WTC11 (cell line): ENCODE results near the gene SCGB1D2. TPM values are rescaled to one million over a fixed set of nuclear protein-coding genes. Genes with fewer than 3 reads are reported as not detected.

Experiments
- ATAC-seq: fragments of 200-7000 bp; cut with Tn5 transposase; 2 replicates; pipeline ENCODE4 v1.10.0; 2021; ENCODE audit warnings: mild to moderate bottlenecking, moderate library complexity
- CTCF ChIA-PET: fragments of 300-600 bp; sonication (Branson Sonifier 250); formaldehyde crosslinking; loops from one replicate; lab custom pipeline; 2021; ENCODE audit warnings: antibody characterized with exemption; lab: Charles Lee
- POLR2A ChIA-PET: fragments of 350-600 bp; sonication (Branson Sonifier 250); formaldehyde crosslinking; loops from one replicate; lab custom pipeline; 2021; ENCODE audit warnings: antibody characterized with exemption; lab: Charles Lee
- DNase-seq: peaks from one replicate; pipeline ENCODE4 v3.0.0; 2021; ENCODE audit warnings: low spot score
- H3K27ac Mint-ChIP-seq: 2 replicates; pipeline ENCODE4 v1.8.0; 2021; ENCODE audit warnings: mixed read lengths
- H3K27me3 Mint-ChIP-seq: 2 replicates; pipeline ENCODE4 v1.8.0; 2021; ENCODE audit warnings: low read depth, mild to moderate bottlenecking, moderate library complexity, mixed read lengths
- H3K36me3 Mint-ChIP-seq: 2 replicates; pipeline ENCODE4 v1.8.0; 2021; ENCODE audit warnings: mixed read lengths
- H3K4me1 Mint-ChIP-seq: 2 replicates; pipeline ENCODE4 v1.8.0; 2022; ENCODE audit warnings: mixed read lengths
- H3K4me3 Mint-ChIP-seq: 2 replicates; pipeline ENCODE4 v1.8.0; 2021; ENCODE audit warnings: mild to moderate bottlenecking, moderate library complexity, mixed read lengths
- H3K9me3 Mint-ChIP-seq: 2 replicates; pipeline ENCODE4 v1.8.0; 2021; ENCODE audit warnings: mixed read lengths
- ATF1 ChIP-seq: sonication (generic); formaldehyde crosslinking; IDR thresholded peaks from 2 replicates; pipeline ENCODE4 v1.8.1; 2023; ENCODE audit warnings: mild to moderate bottlenecking, moderate library complexity, missing genetic modification reagents
- ETV6 ChIP-seq: sonication (generic); formaldehyde crosslinking; IDR thresholded peaks from 2 replicates; pipeline ENCODE4 v1.8.1; 2022; ENCODE audit warnings: mild to moderate bottlenecking, missing genetic modification reagents
- FOXJ3 ChIP-seq: sonication (generic); formaldehyde crosslinking; IDR thresholded peaks from 2 replicates; pipeline ENCODE4 v1.9.0; 2021; ENCODE audit warnings: missing genetic modification reagents, mild to moderate bottlenecking, borderline replicate concordance
- HMGA2 ChIP-seq: fragments of 250-450 bp; sonication (Bioruptor Pico); IDR thresholded peaks from 2 replicates; pipeline ENCODE4 v1.4.0; 2021; ENCODE audit warnings: mild to moderate bottlenecking, moderate library complexity
- KAT7 ChIP-seq: sonication (generic); formaldehyde crosslinking; IDR thresholded peaks from 2 replicates; pipeline ENCODE4 v1.8.1; 2023; ENCODE audit warnings: missing genetic modification reagents, mild to moderate bottlenecking, borderline replicate concordance
- MYBL2 ChIP-seq: sonication (generic); formaldehyde crosslinking; IDR thresholded peaks from 2 replicates; pipeline ENCODE4 v1.8.1; 2023; ENCODE audit warnings: mild to moderate bottlenecking, moderate library complexity, missing genetic modification reagents
- NR1H2 ChIP-seq: sonication (generic); formaldehyde crosslinking; IDR thresholded peaks from 2 replicates; pipeline ENCODE4 v1.9.0; 2021; ENCODE audit warnings: mild to moderate bottlenecking, moderate library complexity, missing genetic modification reagents
- NR3C1 ChIP-seq: sonication (generic); formaldehyde crosslinking; conservative IDR thresholded peaks from 2 replicates; pipeline ENCODE4 v1.8.1; 2023; ENCODE audit warnings: low read depth, mild to moderate bottlenecking, missing genetic modification reagents
- ZBTB21 ChIP-seq: sonication (generic); formaldehyde crosslinking; IDR thresholded peaks from 2 replicates; pipeline ENCODE4 v1.8.1; 2023; ENCODE audit warnings: mild to moderate bottlenecking, missing genetic modification reagents, borderline replicate concordance
- ZNF121 ChIP-seq: sonication (generic); formaldehyde crosslinking; IDR thresholded peaks from 2 replicates; pipeline ENCODE4 v1.8.0; 2023; ENCODE audit warnings: missing genetic modification reagents
- ZNF219 ChIP-seq: sonication (generic); formaldehyde crosslinking; IDR thresholded peaks from 2 replicates; pipeline ENCODE4 v1.8.0; 2023; ENCODE audit warnings: missing genetic modification reagents, mild to moderate bottlenecking, borderline replicate concordance
- ZNF232 ChIP-seq: sonication (generic); formaldehyde crosslinking; IDR thresholded peaks from 2 replicates; pipeline ENCODE4 v1.8.0; 2022; ENCODE audit warnings: mild to moderate bottlenecking, missing genetic modification reagents
- ZNF263 ChIP-seq: sonication (generic); formaldehyde crosslinking; IDR thresholded peaks from 2 replicates; pipeline ENCODE4 v1.8.1; 2022; ENCODE audit warnings: low read depth, mild to moderate bottlenecking, moderate library complexity, missing genetic modification reagents
- ZNF396 ChIP-seq: fragments of 250-450 bp; sonication (Bioruptor Pico); IDR thresholded peaks from 2 replicates; pipeline ENCODE4 v1.8.0; 2021; ENCODE audit warnings: mild to moderate bottlenecking, moderate library complexity, borderline replicate concordance
- ZNF416 ChIP-seq: fragments of 250-450 bp; sonication (Bioruptor Pico); IDR thresholded peaks from 2 replicates; pipeline ENCODE4 v1.9.0; 2021; ENCODE audit warnings: mild to moderate bottlenecking, inconsistent platforms
- ZNF423 ChIP-seq: fragments of 250-450 bp; sonication (Bioruptor Pico); IDR thresholded peaks from 2 replicates; pipeline ENCODE4 v2.1.2; 2022; ENCODE audit warnings: mild to moderate bottlenecking, moderate library complexity
- total RNA-seq: library from RNA; stranded (reverse); gene quantifications from 3 replicates; pipeline ENCODE4 v1.2.3, GENCODE V29; 2021
- TF ChIP-seq, protein P1 (sequence below): sonication (generic); formaldehyde crosslinking; IDR thresholded peaks from 2 replicates; pipeline ENCODE4 v1.8.1; 2022; ENCODE audit warnings: low read depth, mild to moderate bottlenecking, moderate library complexity, missing genetic modification reagents, borderline replicate concordance
- TF ChIP-seq, protein P2 (sequence below): sonication (generic); formaldehyde crosslinking; IDR thresholded peaks from 2 replicates; pipeline ENCODE4 v1.8.0; 2023; ENCODE audit warnings: missing genetic modification reagents
- TF ChIP-seq, protein P3 (sequence below): fragments of 250-450 bp; sonication (Bioruptor Pico); IDR thresholded peaks from 2 replicates; pipeline ENCODE4 v1.9.0; 2021; ENCODE audit warnings: mild to moderate bottlenecking
- TF ChIP-seq, protein P4 (sequence below): sonication (generic); formaldehyde crosslinking; IDR thresholded peaks from 2 replicates; pipeline ENCODE4 v1.8.1; 2023; ENCODE audit warnings: mild to moderate bottlenecking, missing genetic modification reagents, moderate library complexity
- TF ChIP-seq, protein P5 (sequence below): sonication (generic); formaldehyde crosslinking; IDR thresholded peaks from 2 replicates; pipeline ENCODE4 v1.8.1; 2022; ENCODE audit warnings: mild to moderate bottlenecking, missing genetic modification reagents, moderate library complexity, borderline replicate concordance
- TF ChIP-seq, protein P6 (sequence below): sonication (generic); formaldehyde crosslinking; IDR thresholded peaks from 2 replicates; pipeline ENCODE4 v1.8.0; 2022; ENCODE audit warnings: mild to moderate bottlenecking, missing genetic modification reagents
- TF ChIP-seq, protein P7 (sequence below): fragments of 200-600 bp; IDR thresholded peaks from 2 replicates; pipeline ENCODE4 v1.8.0; 2022; ENCODE audit warnings: antibody characterized with exemption
- TF ChIP-seq, protein P8 (sequence below): sonication (generic); formaldehyde crosslinking; IDR thresholded peaks from 2 replicates; pipeline ENCODE4 v1.8.0; 2022; ENCODE audit warnings: mild to moderate bottlenecking, missing genetic modification reagents

The SCGB1D2 gene
- total RNA-seq, 1 experiment from 2014 or later: not detected

DNA sequence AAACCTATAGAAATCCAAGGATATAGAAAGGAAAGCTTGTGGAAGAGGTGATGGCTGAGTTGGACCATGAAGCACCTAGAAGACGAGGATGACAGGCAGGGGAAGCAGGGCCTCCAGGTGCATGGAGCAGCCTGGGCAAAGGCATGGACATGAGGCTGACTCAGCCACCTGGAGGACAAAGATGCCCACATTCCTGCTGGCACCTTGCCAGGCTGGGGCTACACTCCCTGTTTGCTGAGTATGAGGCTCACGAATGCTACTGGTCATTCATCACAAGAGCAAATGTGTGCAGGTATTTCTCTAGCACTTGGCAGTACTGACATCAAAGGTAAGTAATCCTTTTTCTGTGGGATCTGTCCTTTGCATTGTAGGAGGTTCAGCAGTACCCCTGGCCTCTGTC, 40.7 kb upstream of the SCGB1D2 start:
- no peak for TF ChIP-seq NR1H2
- TF ChIP-seq, protein P1, sequence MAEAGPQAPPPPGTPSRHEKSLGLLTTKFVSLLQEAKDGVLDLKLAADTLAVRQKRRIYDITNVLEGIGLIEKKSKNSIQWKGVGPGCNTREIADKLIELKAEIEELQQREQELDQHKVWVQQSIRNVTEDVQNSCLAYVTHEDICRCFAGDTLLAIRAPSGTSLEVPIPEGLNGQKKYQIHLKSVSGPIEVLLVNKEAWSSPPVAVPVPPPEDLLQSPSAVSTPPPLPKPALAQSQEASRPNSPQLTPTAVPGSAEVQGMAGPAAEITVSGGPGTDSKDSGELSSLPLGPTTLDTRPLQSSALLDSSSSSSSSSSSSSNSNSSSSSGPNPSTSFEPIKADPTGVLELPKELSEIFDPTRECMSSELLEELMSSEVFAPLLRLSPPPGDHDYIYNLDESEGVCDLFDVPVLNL (CRISPR knock-in tag): no peak
- no peak for TF ChIP-seq ZNF121 (CRISPR knock-in tag)
- TF ChIP-seq ZNF423 (CRISPR knock-in tag): no peak
- TF ChIP-seq, protein P2, sequence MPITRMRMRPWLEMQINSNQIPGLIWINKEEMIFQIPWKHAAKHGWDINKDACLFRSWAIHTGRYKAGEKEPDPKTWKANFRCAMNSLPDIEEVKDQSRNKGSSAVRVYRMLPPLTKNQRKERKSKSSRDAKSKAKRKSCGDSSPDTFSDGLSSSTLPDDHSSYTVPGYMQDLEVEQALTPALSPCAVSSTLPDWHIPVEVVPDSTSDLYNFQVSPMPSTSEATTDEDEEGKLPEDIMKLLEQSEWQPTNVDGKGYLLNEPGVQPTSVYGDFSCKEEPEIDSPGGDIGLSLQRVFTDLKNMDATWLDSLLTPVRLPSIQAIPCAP (CRISPR knock-in tag): no peak
- Mint-ChIP-seq H3K27ac (no peak overlapping the region), H3K27me3 (no peaks in the 10 kb centered on the region), H3K36me3 (no peaks in the 10 kb centered on the region), H3K4me3 (no peak overlapping the region), H3K4me1 (no peaks in the 10 kb centered on the region), H3K9me3 (no peaks in the 10 kb centered on the region)
- no peak for ATAC-seq
- ChIA-PET POLR2A (no interaction called here), CTCF (no interaction called here)
- DNase-seq: no peak

DNA sequence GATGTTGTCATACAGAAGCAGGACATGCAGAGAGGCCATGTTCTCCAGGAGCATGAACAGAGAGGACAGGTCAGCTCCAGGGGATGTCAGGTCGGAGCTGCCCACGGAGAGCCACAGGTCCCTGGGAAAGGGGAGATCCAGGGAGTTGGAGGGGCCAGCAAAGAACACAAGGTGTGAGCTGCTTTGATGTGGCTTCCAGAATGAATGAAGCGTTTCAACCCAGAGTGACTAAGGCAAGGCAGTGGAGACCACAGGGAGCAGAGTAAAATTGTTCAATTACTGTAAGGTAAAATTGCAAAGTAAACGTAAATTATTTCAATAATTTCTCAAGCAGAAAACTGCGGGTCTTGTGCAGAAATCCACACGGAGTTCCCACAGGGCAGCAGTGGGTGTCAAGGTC, 39.1 kb upstream of the SCGB1D2 start:
- Mint-ChIP-seq H3K27ac (no peak overlapping the region), H3K4me3 (no peak overlapping the region), H3K4me1 (no peaks in the 10 kb centered on the region), H3K27me3 (no peaks in the 10 kb centered on the region), H3K9me3 (no peaks in the 10 kb centered on the region), H3K36me3 (no peaks in the 10 kb centered on the region)
- CTCF ChIA-PET: interaction anchor here (1.3 kb wide), 1 partner anchor 340 kb away, joined by 3 read pairs; no protein-coding TSS in a partner anchor
- no peak for ATAC-seq
- POLR2A ChIA-PET: no interaction called here
- TF ChIP-seq ZNF232 (CRISPR knock-in tag): no peak
- TF ChIP-seq, protein P3, sequence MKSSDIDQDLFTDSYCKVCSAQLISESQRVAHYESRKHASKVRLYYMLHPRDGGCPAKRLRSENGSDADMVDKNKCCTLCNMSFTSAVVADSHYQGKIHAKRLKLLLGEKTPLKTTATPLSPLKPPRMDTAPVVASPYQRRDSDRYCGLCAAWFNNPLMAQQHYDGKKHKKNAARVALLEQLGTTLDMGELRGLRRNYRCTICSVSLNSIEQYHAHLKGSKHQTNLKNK (CRISPR knock-in tag): no peak
- no peak for TF ChIP-seq ATF1 (CRISPR knock-in tag)
- TF ChIP-seq ZNF396 (CRISPR knock-in tag): no peak
- no peak for TF ChIP-seq ZNF219 (CRISPR knock-in tag)
- no peak for TF ChIP-seq MYBL2 (CRISPR knock-in tag)
- no peak for TF ChIP-seq ZNF416 (CRISPR knock-in tag)
- TF ChIP-seq KAT7 (CRISPR knock-in tag): no peak
- TF ChIP-seq HMGA2 (CRISPR knock-in tag): no peak
- no peak for TF ChIP-seq NR3C1
- TF ChIP-seq, protein P4, sequence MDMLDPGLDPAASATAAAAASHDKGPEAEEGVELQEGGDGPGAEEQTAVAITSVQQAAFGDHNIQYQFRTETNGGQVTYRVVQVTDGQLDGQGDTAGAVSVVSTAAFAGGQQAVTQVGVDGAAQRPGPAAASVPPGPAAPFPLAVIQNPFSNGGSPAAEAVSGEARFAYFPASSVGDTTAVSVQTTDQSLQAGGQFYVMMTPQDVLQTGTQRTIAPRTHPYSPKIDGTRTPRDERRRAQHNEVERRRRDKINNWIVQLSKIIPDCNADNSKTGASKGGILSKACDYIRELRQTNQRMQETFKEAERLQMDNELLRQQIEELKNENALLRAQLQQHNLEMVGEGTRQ: no peak
- TF ChIP-seq, protein P5, sequence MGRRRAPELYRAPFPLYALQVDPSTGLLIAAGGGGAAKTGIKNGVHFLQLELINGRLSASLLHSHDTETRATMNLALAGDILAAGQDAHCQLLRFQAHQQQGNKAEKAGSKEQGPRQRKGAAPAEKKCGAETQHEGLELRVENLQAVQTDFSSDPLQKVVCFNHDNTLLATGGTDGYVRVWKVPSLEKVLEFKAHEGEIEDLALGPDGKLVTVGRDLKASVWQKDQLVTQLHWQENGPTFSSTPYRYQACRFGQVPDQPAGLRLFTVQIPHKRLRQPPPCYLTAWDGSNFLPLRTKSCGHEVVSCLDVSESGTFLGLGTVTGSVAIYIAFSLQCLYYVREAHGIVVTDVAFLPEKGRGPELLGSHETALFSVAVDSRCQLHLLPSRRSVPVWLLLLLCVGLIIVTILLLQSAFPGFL (CRISPR knock-in tag): no peak
- TF ChIP-seq, protein P6, sequence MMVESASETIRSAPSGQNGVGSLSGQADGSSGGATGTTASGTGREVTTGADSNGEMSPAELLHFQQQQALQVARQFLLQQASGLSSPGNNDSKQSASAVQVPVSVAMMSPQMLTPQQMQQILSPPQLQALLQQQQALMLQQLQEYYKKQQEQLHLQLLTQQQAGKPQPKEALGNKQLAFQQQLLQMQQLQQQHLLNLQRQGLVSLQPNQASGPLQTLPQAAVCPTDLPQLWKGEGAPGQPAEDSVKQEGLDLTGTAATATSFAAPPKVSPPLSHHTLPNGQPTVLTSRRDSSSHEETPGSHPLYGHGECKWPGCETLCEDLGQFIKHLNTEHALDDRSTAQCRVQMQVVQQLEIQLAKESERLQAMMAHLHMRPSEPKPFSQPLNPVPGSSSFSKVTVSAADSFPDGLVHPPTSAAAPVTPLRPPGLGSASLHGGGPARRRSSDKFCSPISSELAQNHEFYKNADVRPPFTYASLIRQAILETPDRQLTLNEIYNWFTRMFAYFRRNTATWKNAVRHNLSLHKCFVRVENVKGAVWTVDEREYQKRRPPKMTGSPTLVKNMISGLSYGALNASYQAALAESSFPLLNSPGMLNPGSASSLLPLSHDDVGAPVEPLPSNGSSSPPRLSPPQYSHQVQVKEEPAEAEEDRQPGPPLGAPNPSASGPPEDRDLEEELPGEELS (CRISPR knock-in tag): no peak
- no peak for TF ChIP-seq ZNF423 (CRISPR knock-in tag)
- TF ChIP-seq, protein P7, sequence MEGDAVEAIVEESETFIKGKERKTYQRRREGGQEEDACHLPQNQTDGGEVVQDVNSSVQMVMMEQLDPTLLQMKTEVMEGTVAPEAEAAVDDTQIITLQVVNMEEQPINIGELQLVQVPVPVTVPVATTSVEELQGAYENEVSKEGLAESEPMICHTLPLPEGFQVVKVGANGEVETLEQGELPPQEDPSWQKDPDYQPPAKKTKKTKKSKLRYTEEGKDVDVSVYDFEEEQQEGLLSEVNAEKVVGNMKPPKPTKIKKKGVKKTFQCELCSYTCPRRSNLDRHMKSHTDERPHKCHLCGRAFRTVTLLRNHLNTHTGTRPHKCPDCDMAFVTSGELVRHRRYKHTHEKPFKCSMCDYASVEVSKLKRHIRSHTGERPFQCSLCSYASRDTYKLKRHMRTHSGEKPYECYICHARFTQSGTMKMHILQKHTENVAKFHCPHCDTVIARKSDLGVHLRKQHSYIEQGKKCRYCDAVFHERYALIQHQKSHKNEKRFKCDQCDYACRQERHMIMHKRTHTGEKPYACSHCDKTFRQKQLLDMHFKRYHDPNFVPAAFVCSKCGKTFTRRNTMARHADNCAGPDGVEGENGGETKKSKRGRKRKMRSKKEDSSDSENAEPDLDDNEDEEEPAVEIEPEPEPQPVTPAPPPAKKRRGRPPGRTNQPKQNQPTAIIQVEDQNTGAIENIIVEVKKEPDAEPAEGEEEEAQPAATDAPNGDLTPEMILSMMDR: no peak
- TF ChIP-seq FOXJ3 (CRISPR knock-in tag): no peak
- TF ChIP-seq, protein P8, sequence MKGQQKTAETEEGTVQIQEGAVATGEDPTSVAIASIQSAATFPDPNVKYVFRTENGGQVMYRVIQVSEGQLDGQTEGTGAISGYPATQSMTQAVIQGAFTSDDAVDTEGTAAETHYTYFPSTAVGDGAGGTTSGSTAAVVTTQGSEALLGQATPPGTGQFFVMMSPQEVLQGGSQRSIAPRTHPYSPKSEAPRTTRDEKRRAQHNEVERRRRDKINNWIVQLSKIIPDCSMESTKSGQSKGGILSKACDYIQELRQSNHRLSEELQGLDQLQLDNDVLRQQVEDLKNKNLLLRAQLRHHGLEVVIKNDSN (CRISPR knock-in tag): no peak
- no peak for TF ChIP-seq ETV6 (CRISPR knock-in tag)
- no peak for TF ChIP-seq ZBTB21
- no peak for TF ChIP-seq ZNF263 (CRISPR knock-in tag)
- TF ChIP-seq, all 79 proteins: peak for 0
- no peak for DNase-seq
